NCI-H187 (cell line): ENCODE data around the gene TMEM114.

ENCODE experiments used
- DNase-seq, 2 experiments: peaks; one replicate each; lab custom pipeline; 2025; lab: John Stamatoyannopoulos, UW

Gene TMEM114

DNA sequence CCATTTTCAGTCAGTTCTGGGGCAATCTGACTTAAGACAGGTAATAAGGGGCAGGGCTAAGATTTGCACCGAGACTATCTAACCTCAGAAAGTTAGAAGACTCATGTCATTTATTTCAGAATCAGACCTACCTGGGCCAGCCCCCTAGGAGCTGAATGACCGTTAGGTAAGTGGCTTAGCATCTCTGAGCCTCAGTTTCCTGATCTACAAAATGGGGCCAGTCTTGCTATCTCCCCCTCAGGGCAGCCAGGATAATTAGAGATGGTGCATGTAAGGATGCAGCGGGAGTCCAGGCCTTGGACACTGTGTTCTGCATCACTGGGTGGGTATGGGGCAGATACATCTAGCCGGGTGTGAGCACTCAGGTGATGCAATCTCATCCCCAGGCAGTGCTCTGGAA is 20.8 kb upstream of the TMEM114 start:
- no peak for DNase-seq

GRCh38 chr16:8607214-8607613 is 16.9 kb upstream of the TMEM114 start:
- DNase-seq: no peak

GRCh38 chr16:8605554-8605953 is 15.2 kb upstream of the TMEM114 start:
- DNase-seq: no peak

- DNase-seq: no peak
Observed at GRCh38 chr16:8600144-8600775, 9.9 kb upstream of the TMEM114 start.

GRCh38 chr16:8596581-8596980 is 6.3 kb upstream of the TMEM114 start:
- DNase-seq: no peak

DNA sequence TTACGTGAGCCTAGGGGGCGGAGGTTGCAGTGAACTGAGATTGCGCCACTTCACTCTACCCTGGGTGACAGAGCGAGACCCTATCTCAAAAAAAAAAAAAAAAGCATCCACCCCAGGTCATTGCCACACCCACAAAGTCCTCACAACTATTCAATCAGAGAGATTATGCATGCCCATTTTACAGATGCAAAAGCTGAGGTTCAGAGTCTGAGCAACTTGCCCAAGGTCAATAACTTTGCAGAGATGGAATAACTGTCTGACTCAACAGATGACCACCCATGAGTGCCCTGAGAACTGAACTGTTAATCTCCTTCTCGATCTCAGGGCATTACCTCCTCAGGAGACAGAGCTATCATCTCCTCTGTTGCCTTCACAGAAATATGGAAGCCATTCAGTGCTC is 5.5 kb upstream of the TMEM114 start:
- DNase-seq: no peak

GRCh38 chr16:8594149-8594666 is 3.9 kb upstream of the TMEM114 start:
- no peak for DNase-seq

DNA sequence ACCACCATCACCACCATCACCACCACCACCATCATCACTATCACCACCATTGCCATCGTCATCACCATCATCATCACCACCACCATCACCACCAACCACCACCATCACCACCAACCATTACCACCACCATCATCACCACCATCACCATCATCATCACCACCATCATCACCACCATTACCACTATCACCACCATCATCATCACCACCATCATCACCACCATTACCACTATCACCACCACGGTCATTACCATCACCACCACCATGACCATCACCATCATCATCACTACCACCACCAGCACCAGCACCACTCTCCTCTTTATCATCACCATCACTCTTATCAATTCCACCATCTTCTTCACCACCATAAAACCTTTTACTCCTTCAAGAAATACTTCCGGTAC is 1.1 kb upstream of the TMEM114 start:
- no peak for DNase-seq

GRCh38 chr16:8590811-8591210 is 500 bp upstream of the TMEM114 start:
- no peak for DNase-seq

- DNase-seq: no peak
Observed at GRCh38 chr16:8589057-8589899, 1.0 kb downstream of the TMEM114 start.

GRCh38 chr16:8588682-8589056 is 1.6 kb downstream of the TMEM114 start:
- DNase-seq: no peak

DNA sequence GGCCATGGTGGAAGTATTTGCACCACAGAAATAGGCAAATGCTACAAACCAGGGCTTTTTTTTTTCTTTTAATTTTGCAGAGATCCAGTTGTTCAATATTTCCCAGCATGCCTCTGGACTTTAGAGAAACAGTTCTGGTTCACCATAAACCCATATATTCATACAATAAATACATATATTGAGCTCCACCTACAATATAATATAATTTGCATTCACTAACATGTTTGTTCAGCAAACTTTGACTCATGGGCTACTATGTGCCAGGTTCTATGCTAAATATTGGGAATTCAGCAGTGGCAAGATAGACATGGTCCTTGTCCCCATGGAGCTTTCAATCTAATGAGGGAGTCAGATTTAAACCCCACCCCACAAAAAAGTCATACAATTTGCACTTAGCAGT is 3.2 kb downstream of the TMEM114 start:
- DNase-seq: no peak

- DNase-seq: no peak
Observed at GRCh38 chr16:8585857-8586256, 4.5 kb downstream of the TMEM114 start.

GRCh38 chr16:8585041-8585440 is 5.3 kb downstream of the TMEM114 start:
- DNase-seq: no peak

- DNase-seq: no peak
Observed at GRCh38 chr16:8583732-8584131, 6.6 kb downstream of the TMEM114 start.

DNA sequence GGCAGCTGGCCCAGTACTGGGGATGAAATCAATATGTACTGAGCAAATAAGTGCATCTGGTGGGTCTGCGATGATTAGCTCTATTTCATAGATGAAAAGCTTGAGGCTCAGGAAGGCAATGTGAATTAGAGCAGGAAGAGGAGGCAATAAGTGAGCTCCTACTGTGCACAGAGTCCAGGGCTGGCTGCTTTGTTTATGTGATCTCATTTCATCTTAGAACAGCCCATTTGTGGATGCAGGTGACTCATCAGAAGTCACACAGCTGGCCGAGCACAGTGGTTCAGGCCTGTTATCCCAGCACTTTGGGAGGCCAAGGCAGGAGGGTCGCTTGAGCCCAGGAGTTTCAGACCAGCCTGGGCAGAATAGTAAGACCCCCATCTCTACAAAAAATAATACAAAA is 7.1 kb downstream of the TMEM114 start:
- DNase-seq: no peak

- DNase-seq: no peak
Observed at GRCh38 chr16:8581831-8582580, 8.3 kb downstream of the TMEM114 start.

DNA sequence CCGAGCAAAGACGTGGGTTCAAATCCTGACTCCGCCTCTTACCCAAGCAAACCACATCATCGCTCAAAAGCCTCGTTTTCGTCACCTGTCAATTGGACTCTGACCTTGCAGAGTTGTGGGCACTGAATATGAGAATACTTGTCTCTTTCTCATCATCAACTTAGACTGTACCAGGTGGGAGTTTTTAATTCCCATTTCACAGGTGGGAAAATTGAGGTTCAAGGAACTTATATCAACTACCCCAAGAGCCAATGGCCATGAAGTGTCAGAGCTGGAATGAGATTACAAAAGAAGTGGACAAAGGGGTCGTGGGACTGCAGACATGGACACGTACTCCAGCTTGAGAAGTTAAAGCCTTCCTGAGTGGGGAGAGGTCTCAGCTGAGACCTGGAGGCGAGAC is 10.8 kb downstream of the TMEM114 start:
- DNase-seq: no peak

GRCh38 chr16:8577678-8578304 is 12.5 kb downstream of the TMEM114 start:
- no peak for DNase-seq

- no peak for DNase-seq
Observed at GRCh38 chr16:8576141-8577004, 13.9 kb downstream of the TMEM114 start.

DNA sequence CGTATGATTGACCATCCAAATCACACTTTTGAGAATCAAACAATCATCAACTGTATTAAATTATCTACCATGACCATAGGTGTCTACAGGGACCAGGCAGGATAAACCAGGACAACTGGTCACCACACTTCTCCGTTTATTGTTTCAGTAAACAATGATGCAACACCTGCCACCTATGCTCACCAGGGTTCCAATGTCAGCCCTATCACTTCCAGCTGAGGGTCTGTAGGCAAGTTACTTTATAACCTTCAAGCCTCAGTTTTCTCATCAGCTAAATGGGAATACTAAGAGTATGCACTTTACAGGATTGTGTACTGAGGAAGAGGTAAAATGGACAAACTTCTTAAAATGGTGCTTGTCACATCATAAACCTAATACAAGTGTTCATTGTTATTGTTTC is 14.9 kb downstream of the TMEM114 start:
- DNase-seq: no peak
